Measurements from ENCODE around the gene RSAD1.
A peak's percentile ranks its signal among the peaks of the same experiment; 100 is the strongest.

RSAD1 gene

GRCh38 chr17:50478391-50479381 lies at the start of gene RSAD1:
Gene RSAD1 (plus strand): TSS chr17:50478860. CDS start chr17:50478885, 25 bp downstream.
- DNase-seq = peak; percentile 90

GRCh38 chr17:50429793-50430192 lies 48.9 kb upstream of the RSAD1 start:
- DNase-seq = no peak

- no peak for DNase-seq
Measured at GRCh38 chr17:50430821-50431618, 47.6 kb upstream of the RSAD1 start.

- DNase-seq = no peak
Measured at GRCh38 chr17:50432125-50432762, 46.4 kb upstream of the RSAD1 start.

- no peak for DNase-seq
Measured at GRCh38 chr17:50437409-50437808, 41.3 kb upstream of the RSAD1 start.

GRCh38 chr17:50439008-50439407 lies 39.7 kb upstream of the RSAD1 start:
- no peak for DNase-seq

GRCh38 chr17:50440172-50440837 lies 38.4 kb upstream of the RSAD1 start:
- DNase-seq = no peak

GRCh38 chr17:50440838-50441829 lies 37.5 kb upstream of the RSAD1 start:
- no peak for DNase-seq

GRCh38 chr17:50443505-50443974 lies 35.1 kb upstream of the RSAD1 start:
- DNase-seq = no peak

- no peak for DNase-seq
Measured at GRCh38 chr17:50444841-50445715, 33.6 kb upstream of the RSAD1 start.

- DNase-seq = no peak
Measured at GRCh38 chr17:50445730-50446325, 32.8 kb upstream of the RSAD1 start.

- DNase-seq = no peak
Measured at GRCh38 chr17:50447870-50448595, 30.6 kb upstream of the RSAD1 start.

GRCh38 chr17:50448643-50449042 lies 30.0 kb upstream of the RSAD1 start:
- no peak for DNase-seq

GRCh38 chr17:50451943-50452629 lies 26.6 kb upstream of the RSAD1 start:
- no peak for DNase-seq

GRCh38 chr17:50452630-50453300 lies 25.9 kb upstream of the RSAD1 start:
- no peak for DNase-seq

GRCh38 chr17:50453901-50454300 lies 24.8 kb upstream of the RSAD1 start:
- DNase-seq = no peak

GRCh38 chr17:50457621-50458020 lies 21.0 kb upstream of the RSAD1 start:
- DNase-seq = no peak

- DNase-seq = no peak
Measured at GRCh38 chr17:50458270-50458669, 20.4 kb upstream of the RSAD1 start.

Data from activated CD4-positive, alpha-beta T cell treated with anti-CD3 and anti-CD28 coated beads, Interleukin-2, amount 50 U/mL, for 16 hours (primary cell).